Kidney (tissue), 14 donors: Measurements from ENCODE around the gene ADAMTS8. TPM values are rescaled to one million over a fixed set of nuclear protein-coding genes. Genes with fewer than 3 reads are reported as not detected.

Experiments used
- DNase-seq, 5 donors: peaks; one replicate each; pipeline ENCODE4 v3.0.0-alpha.2; 2013 to 2020
- FAIRE-seq: peaks from 2 replicates; lab custom pipeline; 2012; peaks lifted over from hg19 to GRCh38; lab: Jason Lieb, UNC
- H3K27ac ChIP-seq, 2 donors: one replicate each; pipeline ENCODE4 v1.7.0; 2013; ENCODE audit warnings: low read depth in 2 of 2, low read length in 2 of 2, inconsistent platforms in 1 of 2
- H3K27me3 ChIP-seq: one replicate; pipeline ENCODE4 v1.7.1; 2013; ENCODE audit warnings: low read length, inconsistent platforms; ENCODE audit not compliant: control insufficient read depth, insufficient read depth
- H3K36me3 ChIP-seq, 3 donors: one replicate each; pipeline versions ENCODE4 v1.7.0 to v1.7.1; 2013; ENCODE audit warnings: low read length in 3 of 3, control low read depth in 1 of 3, inconsistent platforms in 1 of 3; ENCODE audit not compliant: insufficient read depth in 3 of 3, control insufficient read depth in 2 of 3
- H3K4me1 ChIP-seq, 3 donors: one replicate each; pipeline versions ENCODE4 v1.7.0 to v1.7.1; 2013; ENCODE audit warnings: low read length in 3 of 3, inconsistent platforms in 1 of 3, low read depth in 1 of 3; ENCODE audit not compliant: control insufficient read depth in 2 of 3, insufficient read depth in 2 of 3
- H3K4me3 ChIP-seq, 3 donors: one replicate each; pipeline versions ENCODE4 v1.7.0 to v1.8.1; 2013; ENCODE audit warnings: low read length in 3 of 3, control low read depth in 1 of 3, inconsistent platforms in 1 of 3
- H3K9ac ChIP-seq, 3 donors: one replicate each; pipeline versions ENCODE4 v1.7.0 to v1.7.1; 2013; ENCODE audit warnings: low read length in 3 of 3, control low read depth in 1 of 3, inconsistent platforms in 1 of 3
- H3K9me3 ChIP-seq, 3 donors: one replicate each; pipeline versions ENCODE4 v1.7.0 to v1.7.1; 2013; ENCODE audit warnings: low read length in 3 of 3, control low read depth in 1 of 3, inconsistent platforms in 1 of 3; ENCODE audit not compliant: control insufficient read depth in 2 of 3, insufficient read depth in 1 of 3
- CTCF ChIP-seq: IDR thresholded peaks from 3 replicates; pipeline ENCODE4 v1.5.1; 2012; ENCODE audit warnings: mild to moderate bottlenecking, moderate library complexity, borderline replicate concordance; ENCODE audit not compliant: insufficient read depth; ENCODE audit errors: extremely low read depth
- intact Hi-C: fragments of 100-400 bp; cut with DNase I; formaldehyde crosslinking; loops from one replicate; pipeline ENCODE4 v1.11.1; 2022
- polyA plus RNA-seq: library from polyadenylated mRNA; stranded (reverse); fragments of 350-450 nt; fragmentation: Illumina TruSeq; extraction: RNeasy Lipid Tissue Mini Kit (QIAGEN cat#74804); gene quantifications from one replicate; pipeline ENCODE4 v1.2.3, GENCODE V29; 2014; ENCODE audit warnings: low read depth, low replicate concordance; ENCODE audit not compliant: insufficient read depth
- total RNA-seq: library from RNA; stranded (reverse); fragmentation: NEBNext Ultra II Directional; extraction: Animal tissue kit (Norgen Biotek cat#: 25700); gene quantifications from one replicate; pipeline ENCODE4 v1.2.1, GENCODE V29; 2021
- donor health status: control.
- donor health status: control.
- donor health status: control.
- donor health status: control.
- donor health status: control.
- donor health status: DM: yes; HTN: yes; CAD: no.
- donor health status: Normal renal cell carcinoma (clear cell type).

The ADAMTS8 gene
- total and polyA plus RNA-seq, 2 donors from 2014 or later: 1.2 to 1.6 TPM

DNA sequence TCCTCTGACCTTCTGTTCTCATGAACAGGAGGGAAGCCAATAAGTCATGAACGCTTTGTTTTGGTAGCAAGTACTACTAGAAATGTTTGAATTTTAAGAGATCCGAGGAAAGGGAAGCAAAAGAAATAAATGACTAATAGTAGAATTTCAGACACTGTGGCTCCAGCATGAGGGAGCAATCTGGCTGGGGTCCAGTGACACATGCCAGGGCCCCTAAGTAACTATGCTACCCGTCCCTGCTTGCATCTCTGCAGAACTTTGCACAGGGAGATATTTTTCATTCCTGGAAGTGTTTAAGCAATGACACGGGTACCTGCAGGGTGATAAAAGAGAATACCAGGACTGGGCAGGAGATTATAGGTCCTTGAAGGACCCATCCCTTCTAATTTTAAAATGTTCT lies 7.3 kb upstream of the ADAMTS8 start:
- FAIRE-seq (no peak), DNase-seq (no peak)
- no peaks in the 10 kb centered on the region for H3K9me3 ChIP-seq
- H3K4me3 ChIP-seq: no peak overlapping the region
- no peak for TF ChIP-seq CTCF
- H3K36me3 ChIP-seq: no peaks in the 10 kb centered on the region
- H3K9ac ChIP-seq: no peak overlapping the region
- H3K27me3 ChIP-seq: no peaks in the 10 kb centered on the region
- intact Hi-C loops: loop anchor here (10.0 kb wide), 1 partner anchor 399 kb away; no protein-coding TSS in a partner anchor
- peaks cover 0 to 8% (median 0%) of the 10 kb centered on the region in 3 donors for H3K4me1 ChIP-seq
- H3K27ac ChIP-seq: no peak overlapping the region

GRCh38 chr11:130434521-130435223 lies 6.3 kb upstream of the ADAMTS8 start:
- Histone ChIP-seq H3K4me1 (peaks cover 0 to 8% (median 0%) of the 10 kb centered on the region in 3 donors), H3K9ac (peak overlapping the region; percentile 80 to 86 (median 83)), H3K27me3 (peaks cover 3% of the 10 kb centered on the region), H3K4me3 (peak overlapping the region; percentile 88 to 94 (median 93)), H3K9me3 (no peaks in the 10 kb centered on the region), H3K36me3 (no peaks in the 10 kb centered on the region), H3K27ac (peak overlapping the region in 1 of 2 donors; percentile 71)
- TF ChIP-seq CTCF: peak; percentile 91
- FAIRE-seq (peak; percentile 91), DNase-seq (peak in 4 of 5 donors; percentile 84 to 96 (median 90))
- intact Hi-C loops: loop anchor here (5.0 to 10.0 kb wide), 2 partner anchors 400 to 428 kb away; no protein-coding TSS in a partner anchor

DNA sequence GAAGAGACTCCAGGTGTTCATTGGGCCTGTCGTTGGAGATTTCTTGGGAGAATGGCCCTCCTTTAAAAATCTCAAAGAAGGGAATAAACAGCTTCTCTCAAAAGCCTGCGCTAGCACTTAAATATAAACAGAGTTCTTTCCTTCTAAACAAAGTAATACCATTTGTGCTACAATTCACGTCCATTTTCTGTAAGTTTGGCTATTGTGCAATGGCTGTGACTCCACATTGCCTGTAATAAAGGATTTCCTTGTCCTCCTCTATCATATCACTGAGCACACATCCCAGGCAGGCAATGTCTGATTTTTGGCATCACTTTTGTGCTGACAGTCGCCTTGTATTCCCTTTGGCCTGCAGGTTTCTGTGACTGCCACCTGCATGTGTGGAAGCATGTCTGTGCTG lies 4.9 kb upstream of the ADAMTS8 start:
- Histone ChIP-seq H3K27me3 (peaks cover 12% of the 10 kb centered on the region), H3K9me3 (no peaks in the 10 kb centered on the region), H3K36me3 (no peaks in the 10 kb centered on the region), H3K9ac (no peak overlapping the region), H3K4me1 (peaks cover 0 to 8% (median 3%) of the 10 kb centered on the region in 3 donors), H3K27ac (no peak overlapping the region), H3K4me3 (no peak overlapping the region)
- intact Hi-C loops: loop anchor here (5.0 to 10.0 kb wide), 2 partner anchors 401 to 429 kb away; no protein-coding TSS in a partner anchor
- no peak for TF ChIP-seq CTCF
- DNase-seq: no peak
- no peak for FAIRE-seq
